Measurements from ENCODE around the gene SYT7. TPM values are rescaled to one million over a fixed set of nuclear protein-coding genes. Genes with fewer than 3 reads are reported as not detected.
"Not testable (repeated sequence)": the region's sequence is repeated elsewhere in the genome, so short reads cannot be mapped to it uniquely, and the experiment has no call there.

Gene SYT7
- polyA plus RNA-seq, 1 donor (not counting 4 experiments of a cell fraction or from before 2014, with no cell fraction given) = 2.6 TPM

DNA sequence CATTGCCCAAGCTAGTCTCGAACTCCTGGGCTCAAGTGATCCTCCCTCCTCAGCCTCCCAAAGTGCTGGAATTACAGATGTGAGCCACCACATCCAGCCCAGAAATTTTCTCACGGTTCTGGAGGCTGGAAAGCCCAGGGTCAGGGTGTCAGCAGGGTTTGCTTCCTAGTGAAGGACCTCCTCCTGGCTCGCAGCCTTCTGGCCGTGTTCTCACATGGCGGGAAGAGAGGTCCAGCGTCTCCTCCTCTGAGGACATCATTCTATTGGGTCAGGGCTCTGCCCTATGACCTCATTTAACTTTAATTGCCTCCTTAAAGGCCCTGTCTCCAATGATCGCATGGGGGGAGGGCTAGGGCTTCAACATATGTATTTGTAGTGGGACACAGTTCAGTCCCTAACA, 112.9 kb downstream of the SYT7 start:
- no peak overlapping the region for H2AFZ ChIP-seq (ENCODE audit: control insufficient read depth, low read length)
- H3K79me2 ChIP-seq (ENCODE audit: control insufficient read depth, insufficient read depth, low read length) = no peaks in the 10 kb centered on the region
- H3K36me3 ChIP-seq (ENCODE audit: control insufficient read depth in 2 of 2, extremely low read depth in 1 of 2, insufficient read depth in 2 of 2, low read length in 2 of 2) = peaks cover 0 to 4% of the 10 kb centered on the region in 2 experiments
- no peak overlapping the region for H3K4me2 ChIP-seq (ENCODE audit: control insufficient read depth, extremely low read depth, insufficient read depth, low read depth, low read length)
- H3K9me3 ChIP-seq (ENCODE audit: control insufficient read depth, low read depth, low read length) = no peaks in the 10 kb centered on the region
- TF ChIP-seq, protein P1, sequence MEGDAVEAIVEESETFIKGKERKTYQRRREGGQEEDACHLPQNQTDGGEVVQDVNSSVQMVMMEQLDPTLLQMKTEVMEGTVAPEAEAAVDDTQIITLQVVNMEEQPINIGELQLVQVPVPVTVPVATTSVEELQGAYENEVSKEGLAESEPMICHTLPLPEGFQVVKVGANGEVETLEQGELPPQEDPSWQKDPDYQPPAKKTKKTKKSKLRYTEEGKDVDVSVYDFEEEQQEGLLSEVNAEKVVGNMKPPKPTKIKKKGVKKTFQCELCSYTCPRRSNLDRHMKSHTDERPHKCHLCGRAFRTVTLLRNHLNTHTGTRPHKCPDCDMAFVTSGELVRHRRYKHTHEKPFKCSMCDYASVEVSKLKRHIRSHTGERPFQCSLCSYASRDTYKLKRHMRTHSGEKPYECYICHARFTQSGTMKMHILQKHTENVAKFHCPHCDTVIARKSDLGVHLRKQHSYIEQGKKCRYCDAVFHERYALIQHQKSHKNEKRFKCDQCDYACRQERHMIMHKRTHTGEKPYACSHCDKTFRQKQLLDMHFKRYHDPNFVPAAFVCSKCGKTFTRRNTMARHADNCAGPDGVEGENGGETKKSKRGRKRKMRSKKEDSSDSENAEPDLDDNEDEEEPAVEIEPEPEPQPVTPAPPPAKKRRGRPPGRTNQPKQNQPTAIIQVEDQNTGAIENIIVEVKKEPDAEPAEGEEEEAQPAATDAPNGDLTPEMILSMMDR (optimal IDR thresholded peaks at IDR 0.05 in 1 of 3, IDR thresholded peaks at IDR 0.05 in 1 of 3, conservative IDR thresholded peaks at IDR 0.05 in 1 of 3; ENCODE audit: extremely low read depth in 1 of 3, insufficient read depth in 2 of 3, low read length in 3 of 3) = no peak
- no peak for TF ChIP-seq EZH2 (IDR thresholded peaks at IDR 0.05; ENCODE audit: low read length)
- H3K4me3 ChIP-seq (ENCODE audit: control insufficient read depth in 2 of 3, extremely low read depth in 1 of 3, insufficient read depth in 2 of 3, low read depth in 1 of 3, low read length in 3 of 3) = no peak overlapping the region
- H3K27ac ChIP-seq (ENCODE audit: control insufficient read depth, insufficient read depth, low read length) = no peak overlapping the region
- dilution Hi-C loops (cut with MboI; ENCODE audit: extremely low pct_ligation_motif_present, low sequenced_read_pairs) = no loop called here
- H4K20me1 ChIP-seq (ENCODE audit: control insufficient read depth, extremely low read depth, insufficient read depth, low read length) = no peaks in the 10 kb centered on the region
- H3K4me1 ChIP-seq (ENCODE audit: control insufficient read depth, extremely low read depth, insufficient read depth, low read length) = no peaks in the 10 kb centered on the region
- no peaks in the 10 kb centered on the region for H3K9me1 ChIP-seq (ENCODE audit: control insufficient read depth, extremely low read depth, insufficient read depth, low read length)
- no peak for DNase-seq (ENCODE audit: low read depth, low spot score)
- H3K9ac ChIP-seq (ENCODE audit: control insufficient read depth, extremely low read depth, insufficient read depth, low read length) = no peak overlapping the region
- FAIRE-seq = no peak
- H3K27me3 ChIP-seq (ENCODE audit: control insufficient read depth, extremely low read depth, insufficient read depth, low read length) = no peaks in the 10 kb centered on the region

- H3K9me3 ChIP-seq (ENCODE audit: control insufficient read depth, low read depth, low read length); H2AFZ ChIP-seq (ENCODE audit: control insufficient read depth, low read length); H3K4me3 ChIP-seq (ENCODE audit: control insufficient read depth in 2 of 3, extremely low read depth in 1 of 3, insufficient read depth in 2 of 3, low read depth in 1 of 3, low read length in 3 of 3); H3K79me2 ChIP-seq (ENCODE audit: control insufficient read depth, insufficient read depth, low read length); H3K27ac ChIP-seq (ENCODE audit: control insufficient read depth, insufficient read depth, low read length); H4K20me1 ChIP-seq (ENCODE audit: control insufficient read depth, extremely low read depth, insufficient read depth, low read length); H3K4me1 ChIP-seq (ENCODE audit: control insufficient read depth, extremely low read depth, insufficient read depth, low read length); FAIRE-seq; H3K36me3 ChIP-seq (ENCODE audit: control insufficient read depth in 2 of 2, extremely low read depth in 1 of 2, insufficient read depth in 2 of 2, low read length in 2 of 2); H3K9me1 ChIP-seq (ENCODE audit: control insufficient read depth, extremely low read depth, insufficient read depth, low read length); dilution Hi-C loops (cut with MboI; ENCODE audit: extremely low pct_ligation_motif_present, low sequenced_read_pairs); H3K9ac ChIP-seq (ENCODE audit: control insufficient read depth, extremely low read depth, insufficient read depth, low read length); DNase-seq (ENCODE audit: low read depth, low spot score); H3K27me3 ChIP-seq (ENCODE audit: control insufficient read depth, extremely low read depth, insufficient read depth, low read length); H3K4me2 ChIP-seq (ENCODE audit: control insufficient read depth, extremely low read depth, insufficient read depth, low read depth, low read length): not testable (repeated sequence)
Observed at GRCh38 chr11:61467602-61468001, 113.3 kb downstream of the SYT7 start.

Small RNA genes lying within 50 kb of the gene (small RNA-seq; reads per million reads assigned to genes)
- gene MIR4488 (ENCODE audit: insufficient read length in 3 of 3, low read depth in 3 of 3, low replicate concordance in 1 of 3) = 0 to 0.33 (median 0) reads per million in 3 experiments

Other genes with a start within 250 kb of the SYT7 start
- 187 to 236 TPM (median 212 TPM) in 3 replicates for gene DDB1, start 248.0 kb downstream of the SYT7 start, polyA plus RNA-seq
- gene TKFC, start 247.8 kb downstream of the SYT7 start, polyA plus RNA-seq = 15.4 to 23.1 TPM (median 18.3 TPM) in 3 replicates
- 42.3 to 124 TPM (median 62.3 TPM) in 3 replicates for gene CYB561A3, start 219.2 kb downstream of the SYT7 start, polyA plus RNA-seq
- 66.1 to 118 TPM (median 85.4 TPM) in 3 replicates for gene TMEM138, start 218.7 kb downstream of the SYT7 start, polyA plus RNA-seq
- 14.4 to 22.4 TPM (median 17.2 TPM) in 3 replicates for gene TMEM216, start 188.5 kb downstream of the SYT7 start, polyA plus RNA-seq
- gene CPSF7, start 151.1 kb downstream of the SYT7 start, polyA plus RNA-seq = 24.6 to 60.6 TPM (median 34.5 TPM) in 3 replicates
- 55.1 to 71.3 TPM (median 56.4 TPM) in 3 replicates for gene SDHAF2, start 151.0 kb downstream of the SYT7 start, polyA plus RNA-seq
- not detected in 3 replicates for gene LRRC10B, start 72.3 kb downstream of the SYT7 start, polyA plus RNA-seq
- 0.03 to 0.08 TPM (median 0.04 TPM) in 3 replicates for gene DAGLA, start 99.3 kb upstream of the SYT7 start, polyA plus RNA-seq
- gene MYRF, start 171.6 kb upstream of the SYT7 start, polyA plus RNA-seq = 0.14 to 0.24 TPM (median 0.24 TPM) in 3 replicates
- 188 to 324 TPM (median 249 TPM) in 3 replicates for gene TMEM258, start 211.5 kb upstream of the SYT7 start, polyA plus RNA-seq
- gene FEN1, start 211.8 kb upstream of the SYT7 start, polyA plus RNA-seq = 10.0 to 26.7 TPM (median 25.8 TPM) in 3 replicates
- 19.0 to 34.0 TPM (median 32.0 TPM) in 3 replicates for gene FADS1, start 235.9 kb upstream of the SYT7 start, polyA plus RNA-seq
- 175 to 319 TPM (median 196 TPM) in 3 replicates for gene FADS2, start 247.2 kb upstream of the SYT7 start, polyA plus RNA-seq